ENCODE data around the gene EFHC2.

The EFHC2 gene

GRCh38 chrX:44290718-44291117 lies 52.8 kb downstream of the EFHC2 start:
- no peak for DNase-seq
- Histone ChIP-seq H3K27me3 (no peaks in the 10 kb centered on the region), H3K9me3 (no peaks in the 10 kb centered on the region), H3K36me3 (no peaks in the 10 kb centered on the region), H3K4me1 (no peaks in the 10 kb centered on the region), H3K4me3 (ENCODE audit: low read depth, low read length) (no peak overlapping the region)
- no peak for TF ChIP-seq CTCF (IDR thresholded peaks at IDR 0.05; ENCODE audit: low read depth, low read length)

- Histone ChIP-seq H3K9me3 (no peaks in the 10 kb centered on the region), H3K4me3 (ENCODE audit: low read depth, low read length) (no peak overlapping the region), H3K36me3 (no peaks in the 10 kb centered on the region), H3K27me3 (no peaks in the 10 kb centered on the region), H3K4me1 (no peaks in the 10 kb centered on the region)
- no peak for DNase-seq
- no peak for TF ChIP-seq CTCF (IDR thresholded peaks at IDR 0.05; ENCODE audit: low read depth, low read length)
These were observed 60.7 kb downstream of the EFHC2 start for GRCh38 chrX:44282753-44283152.

GRCh38 chrX:44280116-44280515 lies 63.4 kb downstream of the EFHC2 start:
- H3K27me3 ChIP-seq: no peaks in the 10 kb centered on the region
- H3K9me3 ChIP-seq: no peaks in the 10 kb centered on the region
- no peak for DNase-seq
- H3K4me3 ChIP-seq (ENCODE audit: low read depth, low read length): no peak overlapping the region
- no peaks in the 10 kb centered on the region for H3K4me1 ChIP-seq
- H3K36me3 ChIP-seq: no peaks in the 10 kb centered on the region
- no peak for TF ChIP-seq CTCF (IDR thresholded peaks at IDR 0.05; ENCODE audit: low read depth, low read length)

- no peak overlapping the region for H3K4me3 ChIP-seq (ENCODE audit: low read depth, low read length)
- no peak for TF ChIP-seq CTCF (IDR thresholded peaks at IDR 0.05; ENCODE audit: low read depth, low read length)
- no peaks in the 10 kb centered on the region for H3K27me3 ChIP-seq
- no peaks in the 10 kb centered on the region for H3K4me1 ChIP-seq
- no peak for DNase-seq
- H3K36me3 ChIP-seq: no peaks in the 10 kb centered on the region
- H3K9me3 ChIP-seq: no peaks in the 10 kb centered on the region
These were observed 69.4 kb downstream of the EFHC2 start for GRCh38 chrX:44274096-44274495.

DNA sequence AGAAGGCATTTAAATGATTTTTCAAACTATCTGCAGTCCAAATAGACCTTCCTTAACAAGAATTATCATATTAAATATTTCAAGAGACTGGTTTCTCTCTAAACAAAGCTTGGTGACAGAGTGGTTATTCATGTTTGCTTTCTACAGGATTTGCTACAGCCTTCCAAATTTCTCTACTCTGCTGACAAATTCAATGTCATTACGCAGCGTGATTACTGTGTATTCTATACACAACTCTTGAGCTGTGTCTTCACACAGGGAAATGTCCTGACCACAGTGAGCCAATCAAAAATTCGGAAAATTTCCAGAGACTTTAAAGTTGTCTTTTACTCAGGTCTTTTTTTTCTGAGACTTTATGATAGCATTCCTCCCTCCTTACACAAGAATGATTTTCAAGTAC lies 75.6 kb downstream of the EFHC2 start:
- H3K4me1 ChIP-seq: no peaks in the 10 kb centered on the region
- H3K4me3 ChIP-seq (ENCODE audit: low read depth, low read length): no peak overlapping the region
- H3K9me3 ChIP-seq: no peaks in the 10 kb centered on the region
- DNase-seq: no peak
- no peak for TF ChIP-seq CTCF (IDR thresholded peaks at IDR 0.05; ENCODE audit: low read depth, low read length)
- H3K36me3 ChIP-seq: no peaks in the 10 kb centered on the region
- H3K27me3 ChIP-seq: no peaks in the 10 kb centered on the region

DNA sequence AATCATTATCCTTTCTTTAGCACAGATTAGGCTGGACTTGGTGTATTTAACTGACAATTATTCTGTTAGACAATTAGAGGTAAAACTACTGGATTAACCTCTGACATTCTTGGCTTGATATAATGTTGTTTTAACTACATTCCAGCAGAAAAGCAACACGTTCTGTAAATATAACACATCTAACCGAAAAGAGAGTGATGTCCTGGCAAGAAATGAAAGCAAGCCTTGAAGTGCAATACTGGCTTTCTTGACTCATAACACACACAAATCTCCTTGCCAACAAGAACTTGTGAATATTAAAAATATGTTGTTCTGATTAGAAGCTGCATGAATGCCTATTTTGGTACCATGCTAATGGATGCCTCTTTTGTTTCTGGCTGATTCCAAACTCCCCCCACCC lies 76.4 kb downstream of the EFHC2 start:
- no peaks in the 10 kb centered on the region for H3K9me3 ChIP-seq
- no peaks in the 10 kb centered on the region for H3K36me3 ChIP-seq
- no peak for TF ChIP-seq CTCF (IDR thresholded peaks at IDR 0.05; ENCODE audit: low read depth, low read length)
- DNase-seq: no peak
- H3K27me3 ChIP-seq: no peaks in the 10 kb centered on the region
- H3K4me1 ChIP-seq: no peaks in the 10 kb centered on the region
- H3K4me3 ChIP-seq (ENCODE audit: low read depth, low read length): no peak overlapping the region

Data from BE2C (cell line).